ENCODE results near the gene SLC45A2.
"Not testable (repeated sequence)": the region's sequence is repeated elsewhere in the genome, so short reads cannot be mapped to it uniquely, and the experiment has no call there.

Gene SLC45A2

GRCh38 chr5:33927685-33928084 is 56.8 kb downstream of the SLC45A2 start:
- DNase-seq (ENCODE audit: low read depth): no peak

- DNase-seq (ENCODE audit: low read depth): no peak
Observed at GRCh38 chr5:33925278-33925677, 59.2 kb downstream of the SLC45A2 start.

GRCh38 chr5:33921002-33921401 is 63.5 kb downstream of the SLC45A2 start:
- no peak for DNase-seq (ENCODE audit: low read depth)

- DNase-seq (ENCODE audit: low read depth): not testable (repeated sequence)
Observed at GRCh38 chr5:33914844-33915243, 69.6 kb downstream of the SLC45A2 start.

- not testable (repeated sequence) for DNase-seq (ENCODE audit: low read depth)
Observed at GRCh38 chr5:33906248-33906647, 78.2 kb downstream of the SLC45A2 start.

- no peak for DNase-seq (ENCODE audit: low read depth)
Observed at GRCh38 chr5:33905381-33905780, 79.1 kb downstream of the SLC45A2 start.

- no peak for DNase-seq (ENCODE audit: low read depth)
Observed at GRCh38 chr5:33903118-33903517, 81.4 kb downstream of the SLC45A2 start.

- no peak for DNase-seq (ENCODE audit: low read depth)
Observed at GRCh38 chr5:33901156-33901555, 83.3 kb downstream of the SLC45A2 start.
